ENCODE data around the gene RNF121. TPM values are rescaled to one million over a fixed set of nuclear protein-coding genes. Genes with fewer than 3 reads are reported as not detected.

Gene RNF121
- total and polyA plus RNA-seq, 2 of the 8 experiments (the other 6 are each of a cell fraction or from before 2014, with no cell fraction given), result 39.7 to 51.6 TPM

DNA sequence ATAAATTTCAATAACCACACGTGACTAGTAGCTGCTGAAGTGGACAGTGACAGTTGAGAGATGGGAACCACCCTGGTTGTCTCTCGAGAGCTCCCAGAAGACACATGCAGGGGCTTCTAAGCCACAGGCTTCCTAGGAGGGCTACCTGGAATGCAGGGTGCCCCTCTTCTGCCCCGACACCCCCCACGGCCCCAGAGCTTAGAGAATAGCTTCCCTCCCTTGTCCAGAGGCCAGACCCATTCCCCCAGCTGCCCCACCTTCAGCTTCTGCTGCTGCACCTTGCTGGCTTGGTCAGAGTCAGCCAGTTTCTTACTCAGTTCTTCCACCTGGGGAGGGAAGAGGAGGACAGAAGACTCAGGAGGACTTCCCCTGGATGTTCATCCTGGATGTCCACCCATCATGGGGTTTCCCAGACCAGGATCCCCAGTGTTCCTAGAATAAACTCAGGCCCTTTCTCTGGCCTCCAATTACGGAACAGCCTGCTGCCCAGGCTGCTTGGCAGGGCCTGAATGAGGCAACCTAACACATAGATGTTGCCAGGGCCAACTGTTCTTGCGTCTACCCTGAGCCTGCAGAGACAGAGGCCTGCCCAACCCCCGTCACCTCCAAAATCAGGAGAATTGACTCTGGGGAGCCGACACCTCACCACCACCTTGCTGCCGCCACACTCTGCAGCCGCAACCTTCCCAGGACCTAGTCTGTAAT lies 81.8 kb downstream of the RNF121 start:
- TF ChIP-seq CBX5 (IDR thresholded peaks at IDR 0.05; ENCODE audit: low read depth, low read length), result no peak
- TF ChIP-seq POLR2AphosphoS5 (IDR thresholded peaks at IDR 0.05; ENCODE audit: low read depth, low read length), result peak; percentile 39; the same call in 1 of the 2 replicates
- Histone ChIP-seq H4K20me1 (replicated peaks in 1 of 2; ENCODE audit: control insufficient read depth in 1 of 2, insufficient read depth in 2 of 2, low read length in 2 of 2) (peaks cover 23 to 44% of the 10 kb centered on the region in 2 experiments), H3K79me2 (ENCODE audit: control insufficient read depth in 1 of 2, insufficient read depth in 2 of 2, low read length in 2 of 2) (no peaks in the 10 kb centered on the region), H3K27me3 (replicated peaks in 1 of 4; ENCODE audit: control insufficient read depth in 3 of 4, extremely low read depth in 1 of 4, insufficient read depth in 3 of 4, low read length in 3 of 4) (no peaks in the 10 kb centered on the region), H3K23ac (ENCODE audit: insufficient read length) (no peak overlapping the region), H4K91ac (replicated peaks; ENCODE audit: insufficient read length, low read length) (no peak overlapping the region), H3K18ac (ENCODE audit: extremely low read depth, low read length) (no peak overlapping the region), H2AK5ac (ENCODE audit: low read depth, low read length) (no peak overlapping the region), H3K9ac (replicated peaks in 1 of 4; ENCODE audit: extremely low read depth in 1 of 4, low read depth in 3 of 4, low read length in 3 of 4) (no peak overlapping the region), H3K27ac (ENCODE audit: low read depth, low read length) (no peak overlapping the region), H2BK5ac (ENCODE audit: low read depth, low read length) (no peak overlapping the region), H2BK15ac (ENCODE audit: low read length) (no peak overlapping the region), H3K4me1 (replicated peaks in 1 of 4; ENCODE audit: control insufficient read depth in 3 of 4, insufficient read depth in 4 of 4, low read length in 3 of 4) (no peaks in the 10 kb centered on the region), H2BK20ac (ENCODE audit: low read length) (no peak overlapping the region), H4K8ac (ENCODE audit: extremely low read depth, insufficient read depth, low read length) (no peak overlapping the region; the same call in 1 of the 2 replicates), H3K9me3 (ENCODE audit: insufficient read depth in 2 of 2, low read depth in 1 of 2, low read length in 1 of 2) (no peaks in the 10 kb centered on the region), H3K23me2 (ENCODE audit: low read depth, low read length) (no peaks in the 10 kb centered on the region), H2BK12ac (ENCODE audit: low read depth, low read length) (no peak overlapping the region), H3K36me3 (ENCODE audit: control insufficient read depth in 2 of 4, insufficient read depth in 4 of 4, low read length in 3 of 4) (peaks cover 45 to 85% (median 76%) of the 10 kb centered on the region in 4 experiments), H3K14ac (ENCODE audit: insufficient read length) (no peak overlapping the region), H3K4ac (replicated peaks; ENCODE audit: insufficient read length, low read depth, low read length) (no peak overlapping the region), H3K4me2 (ENCODE audit: insufficient read depth in 1 of 2, low read depth in 2 of 2, low read length in 2 of 2) (no peak overlapping the region), H2BK120ac (replicated peaks; ENCODE audit: low read depth, low read length) (no peak overlapping the region), H4K5ac (ENCODE audit: insufficient read length, low read depth, low read length) (no peak overlapping the region), H3K79me1 (ENCODE audit: low read depth, low read length) (no peaks in the 10 kb centered on the region; the same call in 1 of the 2 replicates), H3K56ac (replicated peaks; ENCODE audit: insufficient read length, low read depth, low read length) (no peak overlapping the region), H2AFZ (ENCODE audit: low read length) (no peak overlapping the region), H3K4me3 (ENCODE audit: extremely low read depth in 1 of 4, insufficient read depth in 2 of 4, low read depth in 3 of 4, low read length in 4 of 4) (no peak overlapping the region)
- CTCF ChIA-PET (ENCODE audit: partially characterized antibody), result interaction anchor here (0.6 to 2.7 kb wide), 2 partner anchors 13 to 60 kb away, joined by 3 to 15 read pairs; no protein-coding TSS in a partner anchor
- POLR2A ChIA-PET (ENCODE audit: partially characterized antibody), result interaction anchor here (1.3 to 1.5 kb wide), 2 partner anchors 11 to 81 kb away, joined by 3 to 4 read pairs; no protein-coding TSS in a partner anchor
- DNase-seq (ENCODE audit: low read depth in 1 of 2, low spot score in 2 of 2) (no peak), FAIRE-seq (no peak)
- 84% methylated on average over 10 of the region's 10 CpGs; no CpG with 5 or more reads in 1 of the 2 experiments for WGBS, 2 experiments (ENCODE audit: extremely low coverage in 1 of 2, insufficient coverage in 1 of 2, insufficient read length in 1 of 2, insufficient replicate concordance in 2 of 2, low coverage in 1 of 2, low lambda C conversion rate in 2 of 2, missing lambda C conversion rate in 1 of 2)

Data from H1 (cell line).